HL-60/S4 treated with phorbol 12-myristate 13-acetate at 8.2 ng/mL for 4 days and 3 days (cell line): Measurements from ENCODE around the gene FAM131C.

ENCODE experiments used
- in situ Hi-C: fragments of 300-500 bp; cut with MboI; formaldehyde crosslinking; loops from 2 replicates; pipeline ENCODE4 v1.15.0; 2022; ENCODE audit warnings: low sequenced_read_pairs

FAM131C gene

DNA sequence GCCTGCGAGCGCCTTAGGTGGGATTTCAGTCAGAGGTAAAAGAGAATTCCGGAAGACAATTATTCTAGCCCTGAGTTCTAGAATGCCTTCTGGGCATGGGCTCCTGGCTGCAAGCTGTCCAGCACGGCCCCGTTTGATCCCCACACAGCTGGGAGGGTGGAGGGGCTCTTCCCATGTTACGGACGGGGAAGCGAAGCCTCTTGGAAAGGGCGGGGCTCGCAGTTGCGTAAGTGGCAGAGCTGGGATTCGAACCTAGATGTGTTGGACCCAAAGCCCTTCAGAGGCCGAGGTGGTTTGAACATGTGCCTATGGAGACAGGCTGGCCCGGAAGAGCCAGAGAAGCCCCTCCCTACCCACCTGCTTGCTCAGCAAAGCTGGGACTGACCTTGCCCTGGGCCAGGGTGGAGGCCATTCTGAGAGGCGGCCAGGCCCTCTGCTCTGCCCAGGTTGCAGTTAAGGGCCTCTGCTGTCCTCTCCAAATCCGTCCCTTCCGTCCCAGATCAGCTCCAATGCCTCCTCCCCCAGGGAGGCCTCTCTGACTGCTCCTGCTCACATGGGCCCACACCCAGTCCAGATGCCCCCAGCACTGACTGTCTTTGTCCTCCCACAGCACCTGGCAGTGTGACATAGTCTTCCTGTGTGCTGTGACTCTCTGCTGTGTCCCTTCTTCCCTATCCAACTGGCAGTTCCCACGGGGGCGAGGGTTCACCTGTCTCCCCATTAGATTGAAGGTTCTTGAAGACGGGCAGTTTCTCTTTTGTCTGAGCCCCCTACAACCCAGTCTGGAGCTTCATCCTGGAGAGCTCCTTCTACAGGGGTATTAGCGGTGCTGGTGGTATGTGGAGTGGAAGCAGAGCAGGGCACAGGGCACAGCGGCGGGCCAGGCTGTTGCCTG, 54.5 kb downstream of the FAM131C start:
- in situ Hi-C loops: no loop called here

GRCh38 chr1:16018308-16018707, 55.1 kb downstream of the FAM131C start:
- in situ Hi-C loops: no loop called here

DNA sequence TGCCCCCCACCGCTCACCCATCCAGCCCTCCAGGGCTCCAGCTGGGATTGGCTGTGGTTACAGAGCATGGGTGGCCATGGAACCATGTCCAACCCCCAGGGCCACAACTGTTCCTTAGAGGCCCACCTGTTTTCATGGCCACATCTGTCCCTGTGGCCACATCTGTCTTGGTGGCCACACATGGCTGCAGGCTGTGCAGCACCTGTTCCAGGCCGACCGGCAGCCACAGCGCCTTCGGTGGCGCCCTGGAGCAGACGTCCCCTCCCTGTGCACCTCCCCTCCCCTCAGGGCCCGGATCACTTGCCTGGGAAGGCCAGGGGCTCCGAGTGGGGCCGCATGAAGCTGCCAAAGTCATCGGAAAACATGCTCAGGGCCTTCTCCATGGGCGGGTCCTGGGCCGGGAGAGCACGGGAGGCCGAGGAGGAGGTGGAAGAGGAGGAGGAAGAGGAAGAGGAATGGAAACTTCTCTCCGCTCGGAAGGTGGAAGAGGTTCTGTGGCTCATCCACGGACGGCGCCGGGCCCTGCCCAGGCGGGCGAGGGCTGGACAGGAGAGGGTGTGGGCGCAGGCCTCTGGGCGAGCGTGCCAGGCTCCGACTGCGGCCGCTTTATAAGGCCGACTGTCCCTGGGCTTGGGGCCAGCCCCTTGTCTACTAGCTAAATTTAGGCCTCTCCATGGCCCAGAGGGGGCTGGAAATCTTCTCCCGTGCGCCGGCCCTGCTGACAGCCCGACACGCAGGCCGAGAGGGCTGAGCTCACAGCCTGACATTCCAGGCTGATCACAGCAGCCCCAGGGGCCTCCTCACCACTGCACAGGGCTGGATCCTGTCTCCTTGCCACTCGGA, 55.8 kb downstream of the FAM131C start, which contains the start of gene HSPB7:
TSS of gene HSPB7 (minus strand) at position 583 of the 843 bp plus-strand sequence. CDS start at position 503, 80 bp downstream.
- in situ Hi-C loops: no loop called here

GRCh38 chr1:16017076-16017460, 56.4 kb downstream of the FAM131C start:
- in situ Hi-C loops: no loop called here

- in situ Hi-C loops: no loop called here
Observed at GRCh38 chr1:16015960-16016901, 57.2 kb downstream of the FAM131C start.

DNA sequence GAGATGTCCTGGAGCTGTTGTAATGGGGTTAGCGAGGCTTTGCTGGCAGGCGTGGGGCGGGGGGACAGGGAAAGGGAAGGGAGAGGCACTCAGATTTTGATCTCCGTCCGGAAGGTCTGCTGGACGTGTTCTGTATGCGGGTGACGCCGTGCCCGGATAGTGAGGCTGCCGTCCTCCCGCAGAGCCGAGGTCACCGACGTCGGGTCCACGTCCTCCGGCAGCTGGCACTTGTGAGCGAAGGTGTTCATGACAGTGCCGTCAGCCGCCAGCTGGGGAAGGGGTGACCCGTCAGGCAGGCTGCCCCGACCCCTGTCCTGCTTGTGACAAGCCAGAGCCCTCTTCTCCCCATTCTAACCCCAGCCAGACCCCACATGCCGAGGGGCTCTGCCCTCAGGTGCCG, 58.0 kb downstream of the FAM131C start:
- in situ Hi-C loops: no loop called here

- in situ Hi-C loops: no loop called here
Observed at GRCh38 chr1:16014509-16015482, 58.7 kb downstream of the FAM131C start.

- in situ Hi-C loops: no loop called here
Observed at GRCh38 chr1:16013908-16014258, 59.6 kb downstream of the FAM131C start.

DNA sequence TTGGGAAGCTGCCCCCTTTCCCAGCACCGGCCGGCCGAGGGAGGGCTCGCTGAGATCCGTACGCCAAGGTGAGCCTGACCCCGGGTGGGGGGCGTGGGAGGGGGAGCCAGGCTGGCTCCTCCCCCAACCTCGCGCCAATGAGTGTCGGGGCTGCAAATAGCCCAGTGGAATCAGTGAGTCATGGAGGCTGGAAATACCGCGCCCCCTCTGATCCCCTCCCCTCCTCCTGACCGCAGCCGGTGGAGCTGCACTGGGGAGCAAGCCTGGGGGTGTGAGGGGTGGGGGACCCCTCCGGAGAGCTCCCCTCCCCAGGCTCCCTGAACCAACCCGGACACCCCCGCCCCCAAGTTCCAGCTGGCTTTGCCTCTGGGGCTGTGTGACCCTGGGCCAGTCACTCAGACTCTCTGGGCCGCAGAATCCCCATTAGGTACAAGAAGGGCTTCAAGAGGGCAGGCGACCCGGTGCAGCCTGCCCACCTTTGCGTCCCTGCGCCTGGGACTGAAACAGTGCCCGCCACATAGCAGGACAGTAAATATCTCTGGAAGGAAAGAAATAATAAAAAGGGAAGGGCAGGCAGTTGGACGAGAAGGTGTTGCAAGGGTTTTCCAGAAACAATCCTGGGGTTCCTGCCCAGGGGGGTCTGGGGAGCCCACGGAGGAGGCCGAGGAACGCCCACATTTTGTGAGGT, 60.1 kb downstream of the FAM131C start:
- in situ Hi-C loops: no loop called here

DNA sequence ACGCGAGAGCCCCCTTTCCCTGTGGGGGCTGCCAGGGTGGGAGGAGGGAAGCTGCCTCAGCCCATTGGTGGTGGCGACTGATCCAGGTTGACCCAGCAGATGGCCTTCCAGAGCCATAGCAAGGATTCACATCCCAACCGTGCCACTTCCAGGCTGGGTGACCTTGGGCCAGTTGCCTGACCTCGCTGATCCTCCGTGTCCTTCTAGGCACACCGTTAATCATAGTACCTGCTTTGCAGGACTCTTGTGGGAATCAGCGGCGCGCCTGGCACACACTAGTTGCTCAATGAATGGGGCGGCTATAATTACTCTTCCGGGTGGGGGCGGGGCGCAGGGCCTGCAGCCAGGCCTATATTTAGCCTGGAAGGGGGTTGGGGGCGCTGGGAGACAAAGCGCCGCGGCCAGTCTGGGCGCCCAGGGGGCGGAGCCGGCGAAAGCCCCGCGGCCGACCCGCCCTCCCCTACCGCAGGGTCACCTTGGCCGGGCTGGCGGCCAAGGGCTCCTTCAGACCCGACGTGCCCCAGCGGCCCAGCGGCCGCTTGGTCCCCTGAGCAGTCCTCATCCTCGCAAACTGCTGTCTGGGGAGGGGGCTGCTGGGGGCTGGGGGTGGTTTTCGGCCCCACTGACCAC, 60.7 kb downstream of the FAM131C start:
- in situ Hi-C loops: no loop called here

GRCh38 chr1:16011936-16012589, 61.4 kb downstream of the FAM131C start:
- in situ Hi-C loops: no loop called here

GRCh38 chr1:16010837-16011236, 62.6 kb downstream of the FAM131C start:
- in situ Hi-C loops: no loop called here

DNA sequence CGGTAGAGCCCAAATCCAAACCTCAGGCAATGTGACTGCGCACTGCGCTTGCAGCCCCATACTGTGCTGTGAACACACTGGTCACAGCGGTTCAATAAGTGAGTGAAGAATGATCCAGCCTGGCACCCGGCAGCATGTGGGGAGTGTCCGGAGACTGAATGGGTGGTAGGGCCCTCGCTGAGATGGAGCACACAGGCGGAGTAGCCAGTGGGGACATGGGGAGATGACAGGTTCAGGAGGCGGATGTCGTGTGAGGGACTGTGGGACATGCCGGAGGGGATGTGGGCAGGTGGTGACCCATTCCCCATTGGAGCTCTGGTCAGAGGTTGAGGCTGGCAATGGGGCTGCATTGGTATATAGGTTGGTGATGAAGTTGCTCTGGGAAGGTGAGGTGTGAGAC, 63.8 kb downstream of the FAM131C start:
- in situ Hi-C loops: no loop called here

DNA sequence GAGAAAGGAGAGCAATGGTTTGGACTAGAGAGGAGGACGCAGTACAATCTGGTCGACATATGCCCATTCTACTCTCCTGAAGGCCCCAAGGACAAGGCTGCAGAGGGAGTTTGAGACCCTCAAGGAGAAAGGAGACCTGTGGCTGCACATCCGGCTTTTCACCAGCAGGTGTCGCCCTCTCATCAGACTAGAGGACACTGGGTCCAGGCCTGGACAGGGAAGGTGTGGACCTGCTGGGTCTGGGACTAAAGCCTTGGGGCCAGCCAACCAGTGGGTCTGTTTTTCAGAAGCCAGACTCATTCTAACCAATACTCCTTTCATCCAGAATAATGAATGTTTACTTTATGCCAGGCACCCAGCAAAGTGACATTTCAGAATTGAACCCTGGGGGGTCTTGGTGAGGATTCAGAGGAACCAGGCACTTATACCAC, 64.4 kb downstream of the FAM131C start:
- in situ Hi-C loops: no loop called here
